OCI-LY7 (cell line): Measurements from ENCODE around the gene PPM1L. TPM values are rescaled to one million over a fixed set of nuclear protein-coding genes. Genes with fewer than 3 reads are reported as not detected.

Experiments used
- BruUV-seq: library from RNA; stranded (reverse); fragments of 400-500 nt; replicated peaks from 2 replicates; lab custom pipeline; 2021; lab: Mats Ljungman, UMichigan
- CTCF ChIA-PET: fragments of 300-600 bp; sonication (Branson Sonifier 250); formaldehyde crosslinking; loops from one replicate; lab custom pipeline; 2022; ENCODE audit warnings: antibody characterized with exemption; ENCODE audit not compliant: unreplicated experiment; lab: Charles Lee
- POLR2A ChIA-PET: fragments of 300-600 bp; sonication (Branson Sonifier 250); formaldehyde crosslinking; loops from one replicate; lab custom pipeline; 2022; ENCODE audit warnings: antibody characterized with exemption; lab: Charles Lee
- DNase-seq: peaks from one replicate; pipeline ENCODE4 v3.0.0-alpha.2; 2015; ENCODE audit warnings: low spot score
- H2AFZ ChIP-seq: fragments of 200-600 bp; sonication (generic), shearing (Covaris generic); 2 replicates; pipeline ENCODE4 v1.6.1; 2014; ENCODE audit warnings: mild to moderate bottlenecking, antibody characterized with exemption, low read length, moderate library complexity
- H3K27ac ChIP-seq: fragments of 200-600 bp; sonication (generic); 2 replicates; pipeline ENCODE4 v1.5.1; 2014; ENCODE audit warnings: mixed run types, low read depth, mild to moderate bottlenecking, moderate library complexity, low read length, inconsistent platforms; ENCODE audit not compliant: poor library complexity, severe bottlenecking
- H3K36me3 ChIP-seq: fragments of 200-600 bp; sonication (generic); 2 replicates; pipeline ENCODE4 v1.6.1; 2014; ENCODE audit warnings: mild to moderate bottlenecking, antibody characterized with exemption, low read length, moderate library complexity, mixed read lengths; ENCODE audit not compliant: insufficient read depth
- H3K4me1 ChIP-seq: fragments of 200-600 bp; sonication (generic); 2 replicates; pipeline ENCODE4 v1.5.1; 2014; ENCODE audit warnings: mild to moderate bottlenecking, low read length; ENCODE audit not compliant: insufficient read depth, poor library complexity, severe bottlenecking
- H3K4me2 ChIP-seq: fragments of 200-600 bp; sonication (generic); 2 replicates; pipeline ENCODE4 v1.6.1; 2014; ENCODE audit warnings: mild to moderate bottlenecking, low read length
- H3K4me3 ChIP-seq: fragments of 200-600 bp; sonication (generic); 2 replicates; pipeline ENCODE4 v1.5.1; 2014; ENCODE audit warnings: mild to moderate bottlenecking, low read depth, low read length; ENCODE audit not compliant: poor library complexity, severe bottlenecking
- H3K79me2 ChIP-seq: fragments of 200-600 bp; sonication (generic); 2 replicates; pipeline ENCODE4 v1.6.1; 2016; ENCODE audit warnings: low read depth, mild to moderate bottlenecking, low read length, moderate library complexity, mixed read lengths; ENCODE audit not compliant: insufficient read depth
- H3K9me2 ChIP-seq: fragments of 200-600 bp; sonication (generic); 2 replicates; pipeline ENCODE4 v1.6.1; 2016; ENCODE audit warnings: mild to moderate bottlenecking, low read length, mixed read lengths; ENCODE audit not compliant: insufficient read depth
- H3K9me3 ChIP-seq: fragments of 200-600 bp; sonication (generic); 2 replicates; pipeline ENCODE4 v1.6.1; 2014; ENCODE audit warnings: mild to moderate bottlenecking, mixed run types, low read length, mixed read lengths
- H4K20me1 ChIP-seq: fragments of 200-600 bp; sonication (generic); 2 replicates; pipeline ENCODE4 v1.6.1; 2014; ENCODE audit warnings: mild to moderate bottlenecking, antibody characterized with exemption, low read length, moderate library complexity, mixed read lengths; ENCODE audit not compliant: insufficient read depth
- EZH2phosphoT487 ChIP-seq: fragments of 200-600 bp; sonication (generic); IDR thresholded peaks from 2 replicates; pipeline ENCODE4 v1.6.1; 2018; ENCODE audit warnings: low read depth, borderline replicate concordance, mild to moderate bottlenecking, mixed run types, antibody characterized with exemption, low read length, moderate library complexity, mixed read lengths
- intact Hi-C: fragments of 100-400 bp; cut with micrococcal nuclease; formaldehyde crosslinking; loops from one replicate; pipeline ENCODE4 v1.10.0; 2022; ENCODE audit not compliant: unreplicated experiment
- total RNA-seq, 2 experiments: library from RNA; depleted of rRNA in 1 of 2; stranded (reverse); fragments of >200 nt in 1 of 2; shearing (Covaris generic) in 1 of 2; gene quantifications; 2 replicates each; pipeline ENCODE4 v1.2.3, GENCODE V29; 2014 to 2022
- TF ChIP-seq, protein P1 (sequence below): fragments of 200-600 bp; sonication (generic); conservative IDR thresholded peaks from 2 replicates; pipeline ENCODE4 v1.5.1; 2014; ENCODE audit warnings: mild to moderate bottlenecking, antibody characterized with exemption, low read length, moderate library complexity, mixed read lengths

The PPM1L gene
- total RNA-seq, 2 experiments from 2014 or later: 10.3 to 14.7 TPM

DNA sequence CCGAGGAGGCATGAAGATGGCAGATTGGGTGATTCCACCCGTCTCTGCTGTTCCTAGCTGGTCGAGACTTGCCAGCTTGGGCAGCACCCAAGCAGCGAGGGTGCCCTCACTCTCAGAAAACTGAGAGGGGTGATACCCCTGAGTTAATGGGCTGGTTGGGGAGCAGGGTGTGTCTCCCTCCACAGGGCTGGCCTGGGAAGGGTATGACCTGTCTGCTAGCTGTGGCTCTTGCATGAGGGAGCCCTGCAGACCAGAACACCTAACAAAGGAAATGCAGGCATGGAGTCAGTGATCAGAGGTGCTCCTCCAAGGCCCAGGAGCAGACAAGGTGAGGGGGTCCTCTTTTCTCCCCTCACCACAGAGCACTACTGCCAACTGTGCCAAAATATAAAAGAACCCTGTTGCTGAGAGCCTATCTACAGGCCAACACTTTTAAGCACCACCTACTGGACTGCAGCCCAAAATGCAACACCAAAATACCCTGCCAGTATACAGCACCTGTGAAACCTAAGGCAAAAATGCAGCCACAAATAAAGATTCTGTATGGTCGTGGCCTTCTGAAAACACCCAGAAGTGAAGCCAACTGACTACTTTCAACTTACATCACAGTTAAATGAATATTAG is 35.8 kb upstream of the PPM1L start:
- Histone ChIP-seq H3K36me3 (no peaks in the 10 kb centered on the region), H3K79me2 (no peaks in the 10 kb centered on the region), H3K9me2 (no peaks in the 10 kb centered on the region), H2AFZ (no peak overlapping the region), H3K27ac (no peak overlapping the region), H3K9me3 (no peaks in the 10 kb centered on the region), H3K4me1 (no peaks in the 10 kb centered on the region), H4K20me1 (no peaks in the 10 kb centered on the region), H3K4me2 (no peak overlapping the region), H3K4me3 (no peak overlapping the region)
- intact Hi-C loops: no loop called here
- CTCF ChIA-PET: no interaction called here
- peak; percentile 4 for DNase-seq
- no TSS peak for BruUV-seq
- POLR2A ChIA-PET: interaction anchor here (1.3 kb wide), 1 partner anchor 16 kb away, joined by 4 read pairs; no protein-coding TSS in a partner anchor
- TF ChIP-seq EZH2phosphoT487: no peak
- TF ChIP-seq, protein P1, sequence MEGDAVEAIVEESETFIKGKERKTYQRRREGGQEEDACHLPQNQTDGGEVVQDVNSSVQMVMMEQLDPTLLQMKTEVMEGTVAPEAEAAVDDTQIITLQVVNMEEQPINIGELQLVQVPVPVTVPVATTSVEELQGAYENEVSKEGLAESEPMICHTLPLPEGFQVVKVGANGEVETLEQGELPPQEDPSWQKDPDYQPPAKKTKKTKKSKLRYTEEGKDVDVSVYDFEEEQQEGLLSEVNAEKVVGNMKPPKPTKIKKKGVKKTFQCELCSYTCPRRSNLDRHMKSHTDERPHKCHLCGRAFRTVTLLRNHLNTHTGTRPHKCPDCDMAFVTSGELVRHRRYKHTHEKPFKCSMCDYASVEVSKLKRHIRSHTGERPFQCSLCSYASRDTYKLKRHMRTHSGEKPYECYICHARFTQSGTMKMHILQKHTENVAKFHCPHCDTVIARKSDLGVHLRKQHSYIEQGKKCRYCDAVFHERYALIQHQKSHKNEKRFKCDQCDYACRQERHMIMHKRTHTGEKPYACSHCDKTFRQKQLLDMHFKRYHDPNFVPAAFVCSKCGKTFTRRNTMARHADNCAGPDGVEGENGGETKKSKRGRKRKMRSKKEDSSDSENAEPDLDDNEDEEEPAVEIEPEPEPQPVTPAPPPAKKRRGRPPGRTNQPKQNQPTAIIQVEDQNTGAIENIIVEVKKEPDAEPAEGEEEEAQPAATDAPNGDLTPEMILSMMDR: peak; percentile 51

GRCh38 chr3:160722331-160722730 is 33.7 kb upstream of the PPM1L start:
- BruUV-seq: no TSS peak
- POLR2A ChIA-PET: no interaction called here
- intact Hi-C loops: no loop called here
- no peak overlapping the region for H3K4me2 ChIP-seq
- H3K4me1 ChIP-seq: no peaks in the 10 kb centered on the region
- no peak overlapping the region for H2AFZ ChIP-seq
- H3K36me3 ChIP-seq: no peaks in the 10 kb centered on the region
- no peaks in the 10 kb centered on the region for H4K20me1 ChIP-seq
- no peak overlapping the region for H3K4me3 ChIP-seq
- H3K9me2 ChIP-seq: no peaks in the 10 kb centered on the region
- CTCF ChIA-PET: no interaction called here
- DNase-seq: no peak
- no peaks in the 10 kb centered on the region for H3K9me3 ChIP-seq
- no peaks in the 10 kb centered on the region for H3K79me2 ChIP-seq
- TF ChIP-seq, protein P1: no peak
- no peak for TF ChIP-seq EZH2phosphoT487
- no peak overlapping the region for H3K27ac ChIP-seq

DNA sequence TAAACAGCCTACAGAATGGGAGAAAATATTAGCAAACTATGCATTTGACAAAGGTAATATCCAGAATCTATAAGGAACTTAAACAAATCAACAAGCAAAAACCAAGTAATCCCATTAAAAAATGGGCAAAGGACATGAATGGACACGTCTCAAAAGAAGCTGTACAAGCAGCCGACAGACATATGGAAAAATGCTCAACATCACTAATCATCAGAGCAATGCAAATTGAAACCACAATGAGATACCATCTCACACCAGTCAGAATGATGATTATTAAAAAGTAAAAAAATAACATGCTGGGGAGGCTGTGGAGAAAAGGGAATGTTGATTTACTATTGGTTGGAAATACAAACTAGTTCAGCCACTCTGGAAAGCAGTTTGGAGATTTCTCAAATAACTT is 30.7 kb upstream of the PPM1L start:
- ChIA-PET CTCF (no interaction called here), POLR2A (no interaction called here)
- Histone ChIP-seq H3K9me3 (no peaks in the 10 kb centered on the region), H3K4me2 (no peak overlapping the region), H2AFZ (no peak overlapping the region), H3K9me2 (no peaks in the 10 kb centered on the region), H3K4me3 (no peak overlapping the region), H3K79me2 (no peaks in the 10 kb centered on the region), H3K4me1 (no peaks in the 10 kb centered on the region), H3K36me3 (no peaks in the 10 kb centered on the region), H3K27ac (no peak overlapping the region), H4K20me1 (no peaks in the 10 kb centered on the region)
- intact Hi-C loops: no loop called here
- DNase-seq: no peak
- TF ChIP-seq, protein P1: no peak
- TF ChIP-seq EZH2phosphoT487: no peak
- no TSS peak for BruUV-seq
